Placental epithelial cell (primary cell): ENCODE results near the gene CCDC152. TPM values are rescaled to one million over a fixed set of nuclear protein-coding genes. Genes with fewer than 3 reads are reported as not detected.

Source experiments
- total RNA-seq: library from RNA; depleted of rRNA; stranded (reverse); fragments of >200 nt; gene quantifications from 2 replicates; pipeline ENCODE4 v1.2.3, GENCODE V29; 2012

The CCDC152 gene
- total RNA-seq: 0.39 and 0.54 TPM in 2 replicates

GRCh38 chr5:42756606-42757601 is at the start of gene CCDC152:
Gene CCDC152 (plus strand): TSS chr5:42756818. CDS start chr5:42759122, 2,304 bp downstream.

DNA sequence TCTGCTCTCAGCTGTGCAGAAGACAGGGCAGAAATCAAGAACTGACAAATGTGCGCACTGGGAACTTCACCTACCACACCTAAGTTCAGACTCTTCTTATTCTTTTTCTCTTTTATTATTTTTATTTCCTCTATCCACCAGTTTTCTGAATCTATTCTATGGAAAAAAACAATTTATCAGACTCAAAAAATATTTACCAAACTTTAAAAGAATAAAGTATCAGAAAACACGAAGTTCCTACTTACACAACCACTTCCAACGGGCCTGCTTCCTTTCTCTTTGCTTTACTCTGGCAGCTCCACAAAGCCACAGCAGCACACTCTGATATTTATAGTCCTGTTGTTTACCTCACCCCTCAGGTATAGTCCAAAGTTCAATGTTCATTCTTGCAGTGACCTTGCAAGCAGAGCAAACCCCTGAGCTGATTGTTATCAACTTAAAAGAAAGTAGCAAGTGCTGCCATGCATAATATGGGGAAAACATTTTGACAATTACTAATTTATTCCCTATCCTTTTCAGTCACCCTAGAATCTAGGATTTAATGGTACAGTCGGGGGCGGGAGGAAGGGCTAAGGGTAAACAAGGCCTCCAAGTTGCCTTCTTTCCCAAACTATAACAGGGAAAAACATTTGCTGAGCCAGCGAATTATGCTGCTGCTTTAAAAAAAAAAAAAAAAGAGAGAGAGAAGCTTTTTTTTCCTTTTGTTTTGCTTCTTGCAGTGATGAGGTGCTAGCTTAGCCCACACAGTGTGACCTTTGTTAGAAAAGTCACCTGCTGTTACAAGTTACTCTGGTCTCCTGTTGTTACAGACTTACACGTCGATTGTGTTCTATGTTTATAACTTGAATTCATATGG is 55.2 kb downstream of the CCDC152 start, which contains the start of gene SELENOP:
TSS of gene SELENOP (minus strand) at position 302 of the 856 bp plus-strand sequence. CDS start 3,539 bp downstream, outside the sequence.

Other genes starting within 250 kb of the CCDC152 start
- gene SELENOP, start 55.1 kb downstream of the CCDC152 start, total RNA-seq: 0.98 and 1.2 TPM in 2 replicates